ENCODE data around the gene SEMA3G.

DNA sequence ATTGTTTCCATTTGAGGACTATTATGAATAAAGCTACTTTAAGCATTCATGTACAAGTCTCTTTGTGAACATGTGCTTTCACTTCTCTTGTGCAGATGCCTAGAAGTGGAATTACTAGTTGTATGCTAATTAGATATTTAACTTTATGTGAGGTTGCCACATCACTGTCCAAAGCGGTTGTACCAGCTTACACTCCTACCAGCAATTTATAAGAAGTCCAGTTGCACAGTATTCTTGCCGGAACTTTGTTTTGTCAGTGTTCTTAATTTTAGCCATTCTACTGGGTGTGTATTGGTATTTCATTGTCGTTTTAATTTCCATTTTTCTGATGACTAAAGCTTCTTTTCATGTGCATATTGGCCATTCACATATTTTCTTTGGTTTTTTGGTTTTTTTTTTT lies 29.1 kb downstream of the SEMA3G start:
- TF ChIP-seq, protein P1, sequence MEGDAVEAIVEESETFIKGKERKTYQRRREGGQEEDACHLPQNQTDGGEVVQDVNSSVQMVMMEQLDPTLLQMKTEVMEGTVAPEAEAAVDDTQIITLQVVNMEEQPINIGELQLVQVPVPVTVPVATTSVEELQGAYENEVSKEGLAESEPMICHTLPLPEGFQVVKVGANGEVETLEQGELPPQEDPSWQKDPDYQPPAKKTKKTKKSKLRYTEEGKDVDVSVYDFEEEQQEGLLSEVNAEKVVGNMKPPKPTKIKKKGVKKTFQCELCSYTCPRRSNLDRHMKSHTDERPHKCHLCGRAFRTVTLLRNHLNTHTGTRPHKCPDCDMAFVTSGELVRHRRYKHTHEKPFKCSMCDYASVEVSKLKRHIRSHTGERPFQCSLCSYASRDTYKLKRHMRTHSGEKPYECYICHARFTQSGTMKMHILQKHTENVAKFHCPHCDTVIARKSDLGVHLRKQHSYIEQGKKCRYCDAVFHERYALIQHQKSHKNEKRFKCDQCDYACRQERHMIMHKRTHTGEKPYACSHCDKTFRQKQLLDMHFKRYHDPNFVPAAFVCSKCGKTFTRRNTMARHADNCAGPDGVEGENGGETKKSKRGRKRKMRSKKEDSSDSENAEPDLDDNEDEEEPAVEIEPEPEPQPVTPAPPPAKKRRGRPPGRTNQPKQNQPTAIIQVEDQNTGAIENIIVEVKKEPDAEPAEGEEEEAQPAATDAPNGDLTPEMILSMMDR (IDR thresholded peaks at IDR 0.05): no peak
- no peak for TF ChIP-seq POLR2AphosphoS2 (conservative IDR thresholded peaks at IDR 0.05; ENCODE audit: low read length)
- no peak for TF ChIP-seq HDAC2 (IDR thresholded peaks at IDR 0.05)
- no peak for TF ChIP-seq MAX (IDR thresholded peaks at IDR 0.05)
- no peak for TF ChIP-seq EP300 (IDR thresholded peaks at IDR 0.05)
- TF ChIP-seq EHMT2 (IDR thresholded peaks at IDR 0.05; ENCODE audit: low read depth): no peak
- no peak for TF ChIP-seq POLR2A (IDR thresholded peaks at IDR 0.05; ENCODE audit: low read length)
- no peak for TF ChIP-seq SMC3 (IDR thresholded peaks at IDR 0.05)
- no peak for TF ChIP-seq ELK1 (IDR thresholded peaks at IDR 0.05; ENCODE audit: low read depth, low read length)
- TF ChIP-seq ZFP36 (IDR thresholded peaks at IDR 0.05; ENCODE audit: borderline replicate concordance, partially characterized antibody): no peak
- TF ChIP-seq ESRRA (IDR thresholded peaks at IDR 0.05; ENCODE audit: borderline replicate concordance, low read length): no peak
- no peak for TF ChIP-seq ZSCAN20 (CRISPR knock-in tag; IDR thresholded peaks at IDR 0.05)
- TF ChIP-seq E2F6 (IDR thresholded peaks at IDR 0.05; ENCODE audit: borderline replicate concordance, low read depth): no peak
